ENCODE data around the gene L3MBTL1.

The L3MBTL1 gene

GRCh38 chr20:43529457-43530153 is 22.1 kb downstream of the L3MBTL1 start:
- H3K27me3 ChIP-seq (ENCODE audit: control insufficient read depth, insufficient read depth, low read length): no peaks in the 10 kb centered on the region
- H3K4me3 ChIP-seq (ENCODE audit: low read length): no peak overlapping the region
- no peaks in the 10 kb centered on the region for H3K4me1 ChIP-seq (ENCODE audit: control insufficient read depth, low read depth, low read length)
- H3K9me3 ChIP-seq (ENCODE audit: control insufficient read depth, low read depth, low read length): no peaks in the 10 kb centered on the region
- no peak overlapping the region for H3K27ac ChIP-seq (ENCODE audit: low read length)
- H3K9ac ChIP-seq (ENCODE audit: low read length): no peak overlapping the region
- H3K36me3 ChIP-seq (ENCODE audit: control insufficient read depth, low read depth, low read length): no peaks in the 10 kb centered on the region

- no peaks in the 10 kb centered on the region for H3K4me1 ChIP-seq (ENCODE audit: control insufficient read depth, low read depth, low read length)
- no peak overlapping the region for H3K27ac ChIP-seq (ENCODE audit: low read length)
- no peaks in the 10 kb centered on the region for H3K27me3 ChIP-seq (ENCODE audit: control insufficient read depth, insufficient read depth, low read length)
- H3K9ac ChIP-seq (ENCODE audit: low read length): no peak overlapping the region
- no peaks in the 10 kb centered on the region for H3K9me3 ChIP-seq (ENCODE audit: control insufficient read depth, low read depth, low read length)
- H3K36me3 ChIP-seq (ENCODE audit: control insufficient read depth, low read depth, low read length): peaks cover 3% of the 10 kb centered on the region
- no peak overlapping the region for H3K4me3 ChIP-seq (ENCODE audit: low read length)
Observed at GRCh38 chr20:43530321-43531090, 23.0 kb downstream of the L3MBTL1 start.

GRCh38 chr20:43531091-43531443 is 23.6 kb downstream of the L3MBTL1 start:
- Histone ChIP-seq H3K4me3 (ENCODE audit: low read length) (no peak overlapping the region), H3K4me1 (ENCODE audit: control insufficient read depth, low read depth, low read length) (no peaks in the 10 kb centered on the region), H3K27ac (ENCODE audit: low read length) (no peak overlapping the region), H3K9ac (ENCODE audit: low read length) (no peak overlapping the region), H3K36me3 (ENCODE audit: control insufficient read depth, low read depth, low read length) (peaks cover 5% of the 10 kb centered on the region), H3K9me3 (ENCODE audit: control insufficient read depth, low read depth, low read length) (no peaks in the 10 kb centered on the region), H3K27me3 (ENCODE audit: control insufficient read depth, insufficient read depth, low read length) (no peaks in the 10 kb centered on the region)

GRCh38 chr20:43532416-43533055 is 25.0 kb downstream of the L3MBTL1 start:
- Histone ChIP-seq H3K4me3 (ENCODE audit: low read length) (no peak overlapping the region), H3K27me3 (ENCODE audit: control insufficient read depth, insufficient read depth, low read length) (no peaks in the 10 kb centered on the region), H3K4me1 (ENCODE audit: control insufficient read depth, low read depth, low read length) (no peaks in the 10 kb centered on the region), H3K9me3 (ENCODE audit: control insufficient read depth, low read depth, low read length) (no peaks in the 10 kb centered on the region), H3K36me3 (ENCODE audit: control insufficient read depth, low read depth, low read length) (peaks cover 10% of the 10 kb centered on the region), H3K9ac (ENCODE audit: low read length) (no peak overlapping the region), H3K27ac (ENCODE audit: low read length) (no peak overlapping the region)

GRCh38 chr20:43533060-43533459 is 25.6 kb downstream of the L3MBTL1 start:
- H3K27ac ChIP-seq (ENCODE audit: low read length): no peak overlapping the region
- H3K27me3 ChIP-seq (ENCODE audit: control insufficient read depth, insufficient read depth, low read length): no peaks in the 10 kb centered on the region
- no peak overlapping the region for H3K4me3 ChIP-seq (ENCODE audit: low read length)
- H3K4me1 ChIP-seq (ENCODE audit: control insufficient read depth, low read depth, low read length): no peaks in the 10 kb centered on the region
- H3K36me3 ChIP-seq (ENCODE audit: control insufficient read depth, low read depth, low read length): peaks cover 10% of the 10 kb centered on the region
- no peak overlapping the region for H3K9ac ChIP-seq (ENCODE audit: low read length)
- no peaks in the 10 kb centered on the region for H3K9me3 ChIP-seq (ENCODE audit: control insufficient read depth, low read depth, low read length)

GRCh38 chr20:43534016-43534415 is 26.5 kb downstream of the L3MBTL1 start:
- no peak overlapping the region for H3K27ac ChIP-seq (ENCODE audit: low read length)
- no peaks in the 10 kb centered on the region for H3K9me3 ChIP-seq (ENCODE audit: control insufficient read depth, low read depth, low read length)
- no peaks in the 10 kb centered on the region for H3K4me1 ChIP-seq (ENCODE audit: control insufficient read depth, low read depth, low read length)
- H3K36me3 ChIP-seq (ENCODE audit: control insufficient read depth, low read depth, low read length): peaks cover 10% of the 10 kb centered on the region
- no peak overlapping the region for H3K4me3 ChIP-seq (ENCODE audit: low read length)
- H3K9ac ChIP-seq (ENCODE audit: low read length): no peak overlapping the region
- no peaks in the 10 kb centered on the region for H3K27me3 ChIP-seq (ENCODE audit: control insufficient read depth, insufficient read depth, low read length)

GRCh38 chr20:43534791-43535350 is 27.4 kb downstream of the L3MBTL1 start:
- no peak overlapping the region for H3K27ac ChIP-seq (ENCODE audit: low read length)
- no peaks in the 10 kb centered on the region for H3K9me3 ChIP-seq (ENCODE audit: control insufficient read depth, low read depth, low read length)
- H3K36me3 ChIP-seq (ENCODE audit: control insufficient read depth, low read depth, low read length): peaks cover 10% of the 10 kb centered on the region
- no peaks in the 10 kb centered on the region for H3K27me3 ChIP-seq (ENCODE audit: control insufficient read depth, insufficient read depth, low read length)
- no peak overlapping the region for H3K9ac ChIP-seq (ENCODE audit: low read length)
- no peak overlapping the region for H3K4me3 ChIP-seq (ENCODE audit: low read length)
- H3K4me1 ChIP-seq (ENCODE audit: control insufficient read depth, low read depth, low read length): no peaks in the 10 kb centered on the region

GRCh38 chr20:43535370-43536004 is 28.0 kb downstream of the L3MBTL1 start:
- Histone ChIP-seq H3K9ac (ENCODE audit: low read length) (no peak overlapping the region), H3K4me3 (ENCODE audit: low read length) (no peak overlapping the region), H3K27me3 (ENCODE audit: control insufficient read depth, insufficient read depth, low read length) (no peaks in the 10 kb centered on the region), H3K9me3 (ENCODE audit: control insufficient read depth, low read depth, low read length) (no peaks in the 10 kb centered on the region), H3K27ac (ENCODE audit: low read length) (no peak overlapping the region), H3K4me1 (ENCODE audit: control insufficient read depth, low read depth, low read length) (no peaks in the 10 kb centered on the region), H3K36me3 (ENCODE audit: control insufficient read depth, low read depth, low read length) (peaks cover 10% of the 10 kb centered on the region)

GRCh38 chr20:43536041-43536816 is 28.7 kb downstream of the L3MBTL1 start:
- H3K4me1 ChIP-seq (ENCODE audit: control insufficient read depth, low read depth, low read length): no peaks in the 10 kb centered on the region
- H3K27ac ChIP-seq (ENCODE audit: low read length): no peak overlapping the region
- H3K36me3 ChIP-seq (ENCODE audit: control insufficient read depth, low read depth, low read length): peaks cover 10% of the 10 kb centered on the region
- no peaks in the 10 kb centered on the region for H3K9me3 ChIP-seq (ENCODE audit: control insufficient read depth, low read depth, low read length)
- H3K9ac ChIP-seq (ENCODE audit: low read length): no peak overlapping the region
- no peaks in the 10 kb centered on the region for H3K27me3 ChIP-seq (ENCODE audit: control insufficient read depth, insufficient read depth, low read length)
- H3K4me3 ChIP-seq (ENCODE audit: low read length): no peak overlapping the region

GRCh38 chr20:43536817-43537440 is 29.4 kb downstream of the L3MBTL1 start:
- Histone ChIP-seq H3K27ac (ENCODE audit: low read length) (no peak overlapping the region), H3K36me3 (ENCODE audit: control insufficient read depth, low read depth, low read length) (peaks cover 10% of the 10 kb centered on the region)

More at GRCh38 chr20:43536817-43537440, 29.4 kb downstream of the L3MBTL1 start:
- Histone ChIP-seq H3K9ac (ENCODE audit: low read length) (no peak overlapping the region), H3K4me1 (ENCODE audit: control insufficient read depth, low read depth, low read length) (no peaks in the 10 kb centered on the region), H3K9me3 (ENCODE audit: control insufficient read depth, low read depth, low read length) (no peaks in the 10 kb centered on the region), H3K4me3 (ENCODE audit: low read length) (no peak overlapping the region), H3K27me3 (ENCODE audit: control insufficient read depth, insufficient read depth, low read length) (no peaks in the 10 kb centered on the region)

All from iPS-18a (cell line).